Fibroblast of the aortic adventitia (primary cell): ENCODE measurements around the gene USP37. TPM values are rescaled to one million over a fixed set of nuclear protein-coding genes. Genes with fewer than 3 reads are reported as not detected.

Source experiments
- DNase-seq: peaks from one replicate; pipeline ENCODE4 v3.0.0-alpha.2; 2010; ENCODE audit warnings: low read depth
- H3K4me3 ChIP-seq: 2 replicates; pipeline ENCODE4 v1.5.1; 2011; ENCODE audit warnings: low read depth, mild to moderate bottlenecking, control low read depth, low read length, moderate library complexity
- CTCF ChIP-seq: IDR thresholded peaks from 2 replicates; pipeline ENCODE4 v1.5.1; 2011; ENCODE audit warnings: mild to moderate bottlenecking, low read length, control low read depth, inconsistent platforms; ENCODE audit not compliant: insufficient read depth
- total RNA-seq: library from RNA; depleted of rRNA; stranded (reverse); fragments of >200 nt; gene quantifications from 2 replicates; pipeline ENCODE4 v1.2.3, GENCODE V29; 2012; ENCODE audit warnings: low replicate concordance

USP37 gene
- total RNA-seq, 1 donor, result 16.1 TPM

- no peak for DNase-seq
- H3K4me3 ChIP-seq, result no peak overlapping the region
- TF ChIP-seq CTCF, result no peak
Observed at GRCh38 chr2:218435003-218435982, 132.9 kb downstream of the USP37 start.

- no peak overlapping the region for H3K4me3 ChIP-seq
- no peak for TF ChIP-seq CTCF
- DNase-seq, result no peak
Observed at GRCh38 chr2:218434456-218434855, 133.7 kb downstream of the USP37 start.

GRCh38 chr2:218432676-218433365 is 135.3 kb downstream of the USP37 start:
- no peak for TF ChIP-seq CTCF
- H3K4me3 ChIP-seq, result no peak overlapping the region
- no peak for DNase-seq

GRCh38 chr2:218431878-218432277 is 136.3 kb downstream of the USP37 start:
- DNase-seq, result no peak
- TF ChIP-seq CTCF, result no peak
- no peak overlapping the region for H3K4me3 ChIP-seq

- H3K4me3 ChIP-seq, result no peak overlapping the region
- no peak for TF ChIP-seq CTCF
- no peak for DNase-seq
Observed at GRCh38 chr2:218430721-218431120, 137.4 kb downstream of the USP37 start.

GRCh38 chr2:218429911-218430692 is 138.0 kb downstream of the USP37 start:
- no peak for TF ChIP-seq CTCF
- H3K4me3 ChIP-seq, result no peak overlapping the region
- DNase-seq, result no peak
